ENCODE results near the gene RALGAPA1. TPM values are rescaled to one million over a fixed set of nuclear protein-coding genes. Genes with fewer than 3 reads are reported as not detected.
A peak's percentile ranks its signal among the peaks of the same experiment; 100 is the strongest.

The RALGAPA1 gene
- total and polyA plus RNA-seq, 7 donors: 10.2 to 89.9 (median 58.6) TPM

GRCh38 chr14:35535483-35536112, 273.5 kb downstream of the RALGAPA1 start:
- Histone ChIP-seq H3K9me3 (no peaks in the 10 kb centered on the region), H3K4me3 (peak overlapping the region in 1 of 4 donors; percentile 52), H3K27ac (no peak overlapping the region), H3K4me1 (peaks cover 0 to 30% (median 27%) of the 10 kb centered on the region in 4 donors), H3K27me3 (peaks cover 28 to 55% (median 41%) of the 10 kb centered on the region in 3 donors), H3K36me3 (peaks cover 0 to 6% (median 3%) of the 10 kb centered on the region in 4 donors)
- TF ChIP-seq POLR2AphosphoS5 (IDR thresholded peaks at IDR 0.05) (no peak), EP300 (IDR thresholded peaks at IDR 0.05) (no peak), POLR2A (IDR thresholded peaks at IDR 0.05) (no peak), CTCF (IDR thresholded peaks at IDR 0.05) (no peak)
- intact Hi-C loops (cut with DNase I): no loop called here
- 12 to 15% methylated on average over 37 of the region's 37 CpGs for WGBS, 2 donors
- no peak for DNase-seq

GRCh38 chr14:35534873-35535482, 274.1 kb downstream of the RALGAPA1 start:
- peak; percentile 67 for DNase-seq
- no peak for TF ChIP-seq CTCF (IDR thresholded peaks at IDR 0.05)
- TF ChIP-seq POLR2A (IDR thresholded peaks at IDR 0.05): no peak
- TF ChIP-seq POLR2AphosphoS5 (IDR thresholded peaks at IDR 0.05): no peak
- TF ChIP-seq EP300 (IDR thresholded peaks at IDR 0.05): no peak
- Histone ChIP-seq H3K4me1 (peaks cover 0 to 30% (median 27%) of the 10 kb centered on the region in 4 donors), H3K4me3 (peak overlapping the region in 3 of 4 donors; percentile 33 to 52 (median 52)), H3K9me3 (no peaks in the 10 kb centered on the region), H3K36me3 (peaks cover 0 to 6% (median 3%) of the 10 kb centered on the region in 4 donors), H3K27ac (no peak overlapping the region), H3K27me3 (peaks cover 28 to 61% (median 41%) of the 10 kb centered on the region in 3 donors)
- 3 to 5% methylated on average over 55 of the region's 55 CpGs for WGBS, 2 donors
- intact Hi-C loops (cut with DNase I): no loop called here

- Histone ChIP-seq H3K9me3 (no peaks in the 10 kb centered on the region), H3K27me3 (peaks cover 28 to 67% (median 41%) of the 10 kb centered on the region in 3 donors), H3K27ac (no peak overlapping the region), H3K4me3 (peak overlapping the region; percentile 13 to 52 (median 42)), H3K36me3 (peaks cover 0 to 6% (median 3%) of the 10 kb centered on the region in 4 donors), H3K4me1 (peaks cover 0 to 30% (median 27%) of the 10 kb centered on the region in 4 donors)
- WGBS, 2 donors: 2 to 4% methylated on average over 77 of the region's 77 CpGs
- intact Hi-C loops (cut with DNase I): no loop called here
- DNase-seq: no peak
- no peak for TF ChIP-seq POLR2A (IDR thresholded peaks at IDR 0.05)
- no peak for TF ChIP-seq POLR2AphosphoS5 (IDR thresholded peaks at IDR 0.05)
- no peak for TF ChIP-seq CTCF (IDR thresholded peaks at IDR 0.05)
- no peak for TF ChIP-seq EP300 (IDR thresholded peaks at IDR 0.05)
These were observed 274.8 kb downstream of the RALGAPA1 start for GRCh38 chr14:35534208-35534872.

GRCh38 chr14:35533357-35534207, 275.5 kb downstream of the RALGAPA1 start, which contains the start of gene INSM2:
TSS of gene INSM2 (plus strand) at chr14:35534164. CDS start at chr14:35534253, 89 bp downstream.
- DNase-seq: peak; percentile 64
- H3K4me3 ChIP-seq: peak within 1 kb of the TSS; percentile 17 to 52 (median 42)
- peaks cover 0 to 6% (median 3%) of the 10 kb centered on the region in 4 donors for H3K36me3 ChIP-seq
- intact Hi-C loops (cut with DNase I): no loop called here
- 1% methylated on average over 100 of the region's 100 CpGs for WGBS, 2 donors
- H3K9me3 ChIP-seq: no peaks in the 10 kb centered on the region
- H3K4me1 ChIP-seq: peaks cover 0 to 30% (median 27%) of the 10 kb centered on the region in 4 donors
- H3K27me3 ChIP-seq: peaks cover 28 to 75% (median 41%) of the 10 kb centered on the region in 3 donors
- H3K27ac ChIP-seq: no peak within 1 kb of the TSS
- TF ChIP-seq POLR2AphosphoS5 (IDR thresholded peaks at IDR 0.05) (no peak), EP300 (IDR thresholded peaks at IDR 0.05) (no peak), CTCF (IDR thresholded peaks at IDR 0.05) (no peak), POLR2A (IDR thresholded peaks at IDR 0.05) (no peak)

All from sigmoid colon (tissue), 7 donors.